Nephron (organoid): ENCODE results near the gene ESF1.

Source experiments
- H3K27ac Mint-ChIP-seq, 3 experiments: 2 replicates each; pipeline ENCODE4 v1.8.0; 2020; ENCODE audit warnings: mixed read lengths in 3 of 3, mild to moderate bottlenecking in 2 of 3, moderate library complexity in 1 of 3
- H3K27me3 Mint-ChIP-seq: 2 replicates; pipeline ENCODE4 v1.8.0; 2021; ENCODE audit warnings: low read depth, mild to moderate bottlenecking, moderate library complexity, mixed read lengths
- H3K36me3 Mint-ChIP-seq: 2 replicates; pipeline ENCODE4 v1.8.0; 2020; ENCODE audit warnings: low read depth, mixed read lengths
- H3K4me1 Mint-ChIP-seq: 2 replicates; pipeline ENCODE4 v1.8.0; 2020; ENCODE audit warnings: mixed read lengths
- H3K4me3 Mint-ChIP-seq, 3 experiments: 2 replicates each; pipeline ENCODE4 v1.8.0; 2020; ENCODE audit warnings: mild to moderate bottlenecking in 3 of 3, mixed read lengths in 3 of 3, moderate library complexity in 2 of 3
- H3K9me3 Mint-ChIP-seq: 2 replicates; pipeline ENCODE4 v1.8.0; 2020; ENCODE audit warnings: mixed read lengths
- TF ChIP-seq, protein P1 (sequence below), 3 experiments: fragments of 200-600 bp; sonication (generic); IDR thresholded peaks; one replicate each; pipeline ENCODE4 v1.5.0; 2021; ENCODE audit warnings: antibody characterized with exemption in 3 of 3; ENCODE audit not compliant: unreplicated experiment in 3 of 3

Gene ESF1

DNA sequence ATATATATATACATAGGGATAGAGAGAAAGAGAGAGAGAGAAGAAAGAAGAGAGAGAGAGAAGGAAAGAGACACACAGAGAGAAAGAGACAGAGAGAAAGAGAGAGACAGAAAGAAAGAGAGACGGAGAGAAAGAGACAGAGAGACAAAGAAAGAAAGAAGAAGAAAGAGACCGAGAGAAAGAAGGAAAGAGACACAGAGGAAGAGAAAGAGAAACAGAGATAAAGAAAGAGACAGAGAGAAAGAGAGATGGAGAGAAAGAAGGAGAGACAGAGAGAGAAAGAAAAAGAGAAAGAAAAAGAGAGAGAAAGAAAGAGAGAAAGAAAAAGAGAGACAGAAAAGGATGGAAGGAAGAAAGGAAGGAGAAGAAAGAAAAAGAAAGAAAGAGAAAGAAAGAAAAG, 99.1 kb downstream of the ESF1 start:
- no peak overlapping the region for H3K27ac Mint-ChIP-seq
- TF ChIP-seq, protein P1, sequence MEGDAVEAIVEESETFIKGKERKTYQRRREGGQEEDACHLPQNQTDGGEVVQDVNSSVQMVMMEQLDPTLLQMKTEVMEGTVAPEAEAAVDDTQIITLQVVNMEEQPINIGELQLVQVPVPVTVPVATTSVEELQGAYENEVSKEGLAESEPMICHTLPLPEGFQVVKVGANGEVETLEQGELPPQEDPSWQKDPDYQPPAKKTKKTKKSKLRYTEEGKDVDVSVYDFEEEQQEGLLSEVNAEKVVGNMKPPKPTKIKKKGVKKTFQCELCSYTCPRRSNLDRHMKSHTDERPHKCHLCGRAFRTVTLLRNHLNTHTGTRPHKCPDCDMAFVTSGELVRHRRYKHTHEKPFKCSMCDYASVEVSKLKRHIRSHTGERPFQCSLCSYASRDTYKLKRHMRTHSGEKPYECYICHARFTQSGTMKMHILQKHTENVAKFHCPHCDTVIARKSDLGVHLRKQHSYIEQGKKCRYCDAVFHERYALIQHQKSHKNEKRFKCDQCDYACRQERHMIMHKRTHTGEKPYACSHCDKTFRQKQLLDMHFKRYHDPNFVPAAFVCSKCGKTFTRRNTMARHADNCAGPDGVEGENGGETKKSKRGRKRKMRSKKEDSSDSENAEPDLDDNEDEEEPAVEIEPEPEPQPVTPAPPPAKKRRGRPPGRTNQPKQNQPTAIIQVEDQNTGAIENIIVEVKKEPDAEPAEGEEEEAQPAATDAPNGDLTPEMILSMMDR (IDR thresholded peaks at IDR 0.05; ENCODE audit: unreplicated experiment in 3 of 3) = no peak

DNA sequence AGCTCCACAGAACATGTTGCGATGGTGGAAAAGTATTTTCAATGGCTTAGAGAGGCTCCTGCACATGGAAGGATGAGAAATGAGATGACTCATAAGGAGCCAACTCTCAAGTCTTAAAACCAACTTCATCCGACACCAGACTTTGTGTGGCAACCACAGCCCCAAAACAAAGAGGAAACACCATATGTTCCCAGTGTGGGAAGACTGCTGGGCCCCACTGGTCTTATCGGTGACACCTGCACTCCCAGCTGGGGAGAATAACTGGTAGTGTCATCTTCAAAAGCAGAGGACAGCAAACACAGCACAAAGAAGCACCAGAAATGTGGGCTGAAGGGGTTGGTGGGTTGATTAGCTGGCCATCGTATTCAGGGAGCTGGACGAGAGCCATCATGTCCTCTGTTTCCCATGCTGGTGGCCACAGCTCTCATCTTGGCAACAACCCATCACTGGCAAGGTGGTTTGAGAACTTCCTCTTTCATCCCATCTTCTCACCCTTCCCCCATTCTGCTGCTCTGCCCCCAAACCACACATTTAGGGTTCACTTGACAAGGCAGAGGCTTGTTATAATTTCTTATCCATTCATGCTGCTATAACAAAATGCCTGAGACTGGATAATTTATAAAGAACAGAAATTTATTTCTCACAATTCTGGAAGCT, 100.0 kb downstream of the ESF1 start:
- H3K9me3 Mint-ChIP-seq = peaks cover 3% of the 10 kb centered on the region
- peaks cover 11% of the 10 kb centered on the region for H3K27me3 Mint-ChIP-seq
- H3K4me3 Mint-ChIP-seq = no peak overlapping the region
- TF ChIP-seq, protein P1 (IDR thresholded peaks at IDR 0.05; ENCODE audit: unreplicated experiment in 3 of 3) = no peak
- no peak overlapping the region for H3K27ac Mint-ChIP-seq
- H3K36me3 Mint-ChIP-seq = no peaks in the 10 kb centered on the region
- H3K4me1 Mint-ChIP-seq = no peaks in the 10 kb centered on the region

More for the DNA sequence above, 99.1 kb downstream of the ESF1 start:
- Mint-ChIP-seq H3K36me3 (no peaks in the 10 kb centered on the region), H3K4me3 (no peak overlapping the region), H3K4me1 (peaks cover 2% of the 10 kb centered on the region), H3K27me3 (peaks cover 11% of the 10 kb centered on the region), H3K9me3 (peaks cover 3% of the 10 kb centered on the region)

DNA sequence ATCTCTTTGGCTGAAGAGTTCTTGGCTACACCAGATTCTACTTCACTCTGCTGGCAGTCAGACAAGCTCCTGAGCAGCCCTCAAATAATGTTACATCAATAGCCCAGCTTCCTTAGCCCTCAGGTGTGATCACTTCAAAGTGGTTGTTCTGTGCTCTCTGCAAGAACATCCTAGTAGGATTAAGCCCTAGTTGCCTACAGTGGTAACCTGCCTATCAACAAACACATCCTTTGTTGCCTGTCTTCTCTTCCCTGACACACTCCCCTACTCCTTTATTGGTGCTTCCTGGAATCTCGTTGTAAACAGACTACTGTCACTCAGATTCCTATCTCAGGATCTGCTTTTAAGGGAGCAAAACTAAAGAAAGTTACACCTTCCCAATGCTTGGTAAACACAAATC, 100.9 kb downstream of the ESF1 start:
- H3K4me1 Mint-ChIP-seq = no peaks in the 10 kb centered on the region
- H3K27ac Mint-ChIP-seq = no peak overlapping the region
- TF ChIP-seq, protein P1 (IDR thresholded peaks at IDR 0.05; ENCODE audit: unreplicated experiment in 3 of 3) = no peak
- no peak overlapping the region for H3K4me3 Mint-ChIP-seq
- peaks cover 11% of the 10 kb centered on the region for H3K27me3 Mint-ChIP-seq
- no peaks in the 10 kb centered on the region for H3K36me3 Mint-ChIP-seq
- H3K9me3 Mint-ChIP-seq = peaks cover 3% of the 10 kb centered on the region

DNA sequence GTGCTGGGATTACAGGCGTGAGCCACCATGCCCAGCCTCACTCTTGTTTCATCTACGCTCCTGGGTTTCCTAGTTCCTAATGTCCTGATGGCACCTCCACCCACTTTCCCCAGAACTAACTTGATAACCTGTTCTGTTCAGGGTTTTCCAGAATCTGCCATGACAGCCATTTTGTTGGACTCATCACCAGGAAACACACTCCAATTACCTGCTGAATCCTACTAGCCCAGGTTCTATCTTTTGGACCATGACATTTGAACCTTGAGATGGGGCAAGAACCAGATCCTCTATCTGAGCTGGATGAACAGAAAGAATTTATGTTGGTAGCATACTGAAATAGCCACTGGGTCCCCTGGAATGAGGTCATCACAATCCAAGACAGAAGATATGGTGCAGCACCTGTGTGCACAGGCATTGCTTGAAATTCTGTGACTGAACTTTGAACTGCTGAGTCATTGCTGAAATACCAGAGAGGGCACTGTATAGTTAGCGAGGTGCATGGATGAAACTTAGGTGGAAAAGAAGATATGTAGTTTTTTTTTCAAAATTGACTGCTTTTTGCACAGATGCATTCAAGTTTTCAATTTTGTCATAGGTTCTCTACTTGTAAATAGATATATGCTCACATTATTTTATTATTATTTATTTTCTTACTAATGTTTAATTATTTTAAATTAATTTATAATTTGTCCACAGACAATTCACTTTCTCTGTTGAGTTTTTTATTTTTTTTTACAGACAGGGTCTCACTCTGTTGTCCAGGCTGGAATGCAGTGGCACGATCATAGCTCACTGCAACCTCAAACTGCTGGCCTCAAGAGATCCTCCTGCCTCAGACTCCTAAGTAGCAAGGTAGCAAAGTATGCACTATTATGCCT, 103.2 kb downstream of the ESF1 start:
- Mint-ChIP-seq H3K9me3 (peaks cover 3% of the 10 kb centered on the region), H3K36me3 (no peaks in the 10 kb centered on the region)

DNA sequence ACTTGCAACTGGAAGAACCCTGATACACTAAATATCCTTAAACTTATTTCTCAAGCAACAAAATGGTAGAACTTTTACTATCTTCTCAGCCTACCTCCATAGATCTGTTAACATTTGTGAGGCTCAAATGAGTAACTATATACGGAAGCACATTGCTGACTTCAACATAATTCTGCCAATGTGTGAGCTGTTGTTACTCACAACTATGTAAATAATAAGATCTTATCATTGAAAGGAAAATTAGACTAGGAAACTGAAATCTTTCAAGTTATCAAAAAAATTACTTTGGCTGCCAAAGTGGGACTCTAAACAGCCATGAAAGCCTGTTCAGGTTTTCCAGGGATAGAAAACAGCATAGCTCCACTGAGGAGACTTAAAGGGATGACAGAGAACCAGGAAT, 105.8 kb downstream of the ESF1 start:
- Mint-ChIP-seq H3K4me1 (no peaks in the 10 kb centered on the region), H3K4me3 (no peak overlapping the region), H3K27ac (no peak overlapping the region), H3K9me3 (peaks cover 3% of the 10 kb centered on the region), H3K27me3 (peaks cover 3% of the 10 kb centered on the region), H3K36me3 (no peaks in the 10 kb centered on the region)
- TF ChIP-seq, protein P1 (IDR thresholded peaks at IDR 0.05; ENCODE audit: unreplicated experiment in 3 of 3) = no peak

More for the DNA sequence above, 103.2 kb downstream of the ESF1 start:
- Mint-ChIP-seq H3K27me3 (peaks cover 5% of the 10 kb centered on the region), H3K27ac (no peak overlapping the region), H3K4me3 (no peak overlapping the region), H3K4me1 (no peaks in the 10 kb centered on the region)
- TF ChIP-seq, protein P1 (IDR thresholded peaks at IDR 0.05; ENCODE audit: unreplicated experiment in 3 of 3) = no peak
